SIG-M5 (cell line): ENCODE measurements around the gene LGALS1.

Source experiments
- DNase-seq: peaks from one replicate; lab custom pipeline; 2025; lab: John Stamatoyannopoulos, UW

Gene LGALS1

GRCh38 chr22:37674951-37675929 is at the start of gene LGALS1:
Gene LGALS1, plus strand, starts transcription at chr22:37675636. Its CDS starts 67 bp downstream, at chr22:37675703.
- no peak for DNase-seq

GRCh38 chr22:37625737-37626136 is 49.7 kb upstream of the LGALS1 start:
- DNase-seq = no peak

- DNase-seq = no peak
These were observed 49.3 kb upstream of the LGALS1 start for GRCh38 chr22:37626144-37626543.

- DNase-seq = no peak
These were observed 48.8 kb upstream of the LGALS1 start for GRCh38 chr22:37626556-37627075.

- DNase-seq = no peak
These were observed 48.3 kb upstream of the LGALS1 start for GRCh38 chr22:37627121-37627520.

- DNase-seq = no peak
These were observed 47.9 kb upstream of the LGALS1 start for GRCh38 chr22:37627545-37627944.

GRCh38 chr22:37628830-37629229 is 46.6 kb upstream of the LGALS1 start:
- DNase-seq = no peak

GRCh38 chr22:37629928-37630327 is 45.5 kb upstream of the LGALS1 start:
- no peak for DNase-seq

GRCh38 chr22:37630839-37631435 is 44.5 kb upstream of the LGALS1 start:
- no peak for DNase-seq

GRCh38 chr22:37631448-37632173 is 43.8 kb upstream of the LGALS1 start:
- no peak for DNase-seq

- no peak for DNase-seq
These were observed 43.0 kb upstream of the LGALS1 start for GRCh38 chr22:37632174-37633088.

GRCh38 chr22:37633089-37633624 is 42.3 kb upstream of the LGALS1 start:
- no peak for DNase-seq

GRCh38 chr22:37633625-37634416 is 41.6 kb upstream of the LGALS1 start:
- peak; percentile 48 for DNase-seq

- DNase-seq = no peak
These were observed 41.0 kb upstream of the LGALS1 start for GRCh38 chr22:37634417-37634924.

- DNase-seq = no peak
These were observed 40.3 kb upstream of the LGALS1 start for GRCh38 chr22:37635157-37635556.

GRCh38 chr22:37636186-37636948 is 39.1 kb upstream of the LGALS1 start:
- no peak for DNase-seq

GRCh38 chr22:37636949-37637273 is 38.5 kb upstream of the LGALS1 start:
- no peak for DNase-seq

GRCh38 chr22:37638391-37639069 is 36.9 kb upstream of the LGALS1 start:
- DNase-seq = no peak
